Measurements from ENCODE around the gene CD226.
"Not testable (repeated sequence)": the region's sequence is repeated elsewhere in the genome, so short reads cannot be mapped to it uniquely, and the experiment has no call there.

Gene CD226

DNA sequence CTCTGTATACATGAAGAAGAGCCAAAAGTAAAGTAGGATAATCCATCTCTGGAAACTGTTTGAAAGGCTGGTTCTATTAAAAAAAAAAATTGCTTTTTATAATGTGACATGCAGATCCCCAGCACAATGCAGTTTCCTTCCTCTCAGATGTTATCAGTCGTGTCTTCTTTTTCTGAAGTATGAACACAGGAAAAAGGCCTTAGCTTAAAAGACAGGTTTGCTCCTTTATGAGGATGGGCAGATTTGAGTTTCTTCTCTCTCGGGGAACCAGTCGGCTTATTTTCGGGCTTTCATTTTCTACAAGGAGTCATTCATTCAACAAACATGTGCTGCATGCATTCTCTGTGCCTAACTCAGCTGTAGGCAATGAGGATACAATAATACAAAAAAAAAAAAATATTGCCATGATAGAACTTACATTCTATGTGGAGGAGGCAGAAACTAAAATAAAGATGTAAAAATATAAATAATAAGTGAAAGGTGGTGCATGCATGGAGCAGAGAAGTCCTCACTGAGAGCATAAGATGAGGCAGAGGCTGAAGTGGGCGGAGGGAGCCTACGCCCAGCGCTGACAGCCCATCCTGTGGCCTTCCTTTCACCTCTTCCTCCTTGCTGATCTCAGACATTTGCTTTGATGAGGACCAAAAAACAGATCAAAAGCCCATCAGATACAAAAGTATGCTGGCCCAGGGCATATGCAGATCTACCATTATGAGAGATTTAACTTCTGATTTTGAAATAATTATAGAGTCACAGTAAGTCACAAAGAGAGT, at the start of gene CD226:
CD226 (minus strand) TSS at position 513 of the 773 bp plus-strand sequence; CDS start at position 46, 467 bp downstream.
- CTCF ChIA-PET: interaction anchor here (1.1 to 1.9 kb wide), 2 partner anchors 9 to 11 kb away, joined by 3 to 4 read pairs; no protein-coding TSS in a partner anchor
- Mint-ChIP-seq H3K36me3 (peaks cover 53% of the 10 kb centered on the region), H3K9me3 (peaks cover 11% of the 10 kb centered on the region), H3K27ac (no peak within 1 kb of the TSS), H3K4me3 (no peak within 1 kb of the TSS), H3K4me1 (peaks cover 56% of the 10 kb centered on the region), H3K27me3 (no peaks in the 10 kb centered on the region)
- peak; percentile 62 for DNase-seq

DNA sequence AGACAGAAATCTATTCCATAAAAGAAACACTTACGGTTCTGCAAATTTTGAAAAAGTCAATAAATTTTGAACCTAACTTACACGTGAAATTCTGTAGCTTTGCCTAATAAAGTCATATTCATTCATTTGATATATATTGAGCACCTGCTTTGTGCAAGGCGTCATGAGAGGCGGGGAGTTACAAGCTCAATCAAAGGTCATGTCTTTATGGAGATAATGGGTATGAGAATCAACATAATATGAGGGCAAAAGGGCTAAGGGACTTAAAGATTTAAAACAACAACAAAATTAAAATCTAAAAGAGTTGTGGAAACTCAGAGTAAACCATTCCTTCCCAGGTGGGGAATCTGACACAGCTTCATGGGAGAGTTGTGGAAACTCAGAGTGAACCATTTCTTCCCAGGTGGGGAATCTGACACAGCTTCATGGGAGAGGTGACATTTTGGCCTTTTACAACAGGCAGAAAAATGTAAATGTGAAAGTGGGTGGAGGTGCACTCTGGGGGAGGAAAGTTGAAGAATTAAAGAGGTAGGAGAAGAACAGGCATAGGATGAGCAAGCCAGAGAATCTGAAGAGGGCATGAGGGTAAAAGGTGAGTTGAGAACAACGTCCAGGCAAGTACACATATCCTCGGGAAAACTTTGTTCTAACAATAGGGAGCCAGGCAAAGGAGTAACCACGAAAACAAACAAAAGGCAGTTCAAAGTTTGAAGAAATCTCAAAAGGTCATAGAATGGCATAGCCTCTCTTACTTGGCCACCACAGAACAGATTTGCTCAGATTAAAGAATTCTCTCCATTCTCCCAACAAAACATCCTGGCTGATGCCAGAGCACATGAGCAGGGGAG, 49.5 kb upstream of the CD226 start:
- no peak overlapping the region for H3K27ac Mint-ChIP-seq
- DNase-seq: no peak
- peaks cover 51% of the 10 kb centered on the region for H3K36me3 Mint-ChIP-seq
- no peak overlapping the region for H3K4me3 Mint-ChIP-seq
- no peaks in the 10 kb centered on the region for H3K27me3 Mint-ChIP-seq
- CTCF ChIA-PET: no interaction called here
- H3K4me1 Mint-ChIP-seq: peaks cover 7% of the 10 kb centered on the region
- peaks cover 1% of the 10 kb centered on the region for H3K9me3 Mint-ChIP-seq

GRCh38 chr18:69996417-69996816, 48.7 kb upstream of the CD226 start:
- peaks cover 7% of the 10 kb centered on the region for H3K4me1 Mint-ChIP-seq
- H3K27ac Mint-ChIP-seq: no peak overlapping the region
- peaks cover 46% of the 10 kb centered on the region for H3K36me3 Mint-ChIP-seq
- no peak for DNase-seq
- peaks cover 1% of the 10 kb centered on the region for H3K9me3 Mint-ChIP-seq
- no peak overlapping the region for H3K4me3 Mint-ChIP-seq
- CTCF ChIA-PET: no interaction called here
- H3K27me3 Mint-ChIP-seq: no peaks in the 10 kb centered on the region

DNA sequence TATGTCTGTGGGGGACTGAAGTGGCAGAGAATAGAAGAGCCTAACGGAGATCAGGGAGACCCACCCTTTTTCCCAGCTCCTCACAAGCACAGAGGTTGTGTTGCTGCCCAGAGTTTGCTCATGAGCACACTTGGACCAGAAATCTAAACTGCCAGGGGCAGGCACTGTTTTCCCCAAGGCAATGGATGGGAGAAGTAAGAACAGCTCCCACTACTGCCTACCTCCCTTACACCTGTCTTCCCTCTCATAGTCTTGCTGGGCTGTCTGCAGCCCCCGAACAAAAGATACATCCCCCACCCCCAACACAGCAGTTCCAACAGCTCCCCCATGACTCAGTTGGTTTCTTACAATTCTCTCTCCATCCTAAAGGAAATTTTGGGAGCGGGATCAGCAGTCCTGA, 48.1 kb upstream of the CD226 start:
- Mint-ChIP-seq H3K4me1 (peaks cover 3% of the 10 kb centered on the region), H3K9me3 (peaks cover 1% of the 10 kb centered on the region), H3K27me3 (no peaks in the 10 kb centered on the region), H3K27ac (no peak overlapping the region), H3K4me3 (no peak overlapping the region), H3K36me3 (peaks cover 43% of the 10 kb centered on the region)
- CTCF ChIA-PET: no interaction called here
- DNase-seq: no peak

- CTCF ChIA-PET: interaction anchor here (0.6 kb wide), 1 partner anchor 12 kb away, joined by 3 read pairs; no protein-coding TSS in a partner anchor
- Mint-ChIP-seq H3K4me3 (no peak overlapping the region), H3K27ac (no peak overlapping the region), H3K9me3 (peaks cover 11% of the 10 kb centered on the region), H3K27me3 (no peaks in the 10 kb centered on the region), H3K4me1 (peaks cover 3% of the 10 kb centered on the region), H3K36me3 (peaks cover 47% of the 10 kb centered on the region)
- DNase-seq: no peak
Measured at GRCh38 chr18:69992776-69993175, 45.1 kb upstream of the CD226 start.

GRCh38 chr18:69987870-69988269, 40.2 kb upstream of the CD226 start:
- Mint-ChIP-seq H3K27me3 (no peaks in the 10 kb centered on the region), H3K36me3 (peaks cover 36% of the 10 kb centered on the region), H3K4me3 (no peak overlapping the region), H3K4me1 (peaks cover under 1% of the 10 kb centered on the region), H3K9me3 (peaks cover 20% of the 10 kb centered on the region), H3K27ac (no peak overlapping the region)
- CTCF ChIA-PET: no interaction called here
- DNase-seq: no peak

DNA sequence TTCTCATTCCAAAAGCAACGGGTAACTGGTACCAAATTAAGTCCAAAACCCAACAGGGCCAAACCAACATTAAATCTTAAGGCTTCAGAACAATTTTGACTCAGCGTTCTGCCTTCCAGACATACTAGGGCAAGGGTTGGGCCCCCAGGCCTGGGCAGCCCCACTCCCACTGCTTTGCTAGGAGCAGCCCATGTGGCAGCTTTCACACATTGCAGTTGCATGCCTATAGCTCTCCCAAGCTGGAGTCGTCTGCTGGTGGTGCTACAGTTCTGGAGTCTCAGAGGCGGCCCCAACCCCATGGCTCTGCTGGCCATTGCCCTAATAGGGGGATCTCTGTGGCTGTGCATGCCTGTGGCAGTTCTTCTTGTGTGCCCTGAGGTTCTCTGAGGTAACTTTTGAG, 37.6 kb upstream of the CD226 start:
- H3K27me3 Mint-ChIP-seq: no peaks in the 10 kb centered on the region
- DNase-seq: no peak
- no peak overlapping the region for H3K27ac Mint-ChIP-seq
- H3K4me1 Mint-ChIP-seq: peaks cover 26% of the 10 kb centered on the region
- H3K9me3 Mint-ChIP-seq: peaks cover 20% of the 10 kb centered on the region
- CTCF ChIA-PET: interaction anchor here (0.6 kb wide), 1 partner anchor 321 kb away, joined by 3 read pairs; no protein-coding TSS in a partner anchor
- no peak overlapping the region for H3K4me3 Mint-ChIP-seq
- H3K36me3 Mint-ChIP-seq: peaks cover 35% of the 10 kb centered on the region

GRCh38 chr18:69982417-69982816, 34.7 kb upstream of the CD226 start:
- Mint-ChIP-seq H3K27ac (no peak overlapping the region), H3K4me3 (no peak overlapping the region), H3K9me3 (peaks cover 21% of the 10 kb centered on the region), H3K4me1 (peaks cover 46% of the 10 kb centered on the region), H3K36me3 (peaks cover 40% of the 10 kb centered on the region), H3K27me3 (no peaks in the 10 kb centered on the region)
- DNase-seq: no peak
- CTCF ChIA-PET: no interaction called here

DNA sequence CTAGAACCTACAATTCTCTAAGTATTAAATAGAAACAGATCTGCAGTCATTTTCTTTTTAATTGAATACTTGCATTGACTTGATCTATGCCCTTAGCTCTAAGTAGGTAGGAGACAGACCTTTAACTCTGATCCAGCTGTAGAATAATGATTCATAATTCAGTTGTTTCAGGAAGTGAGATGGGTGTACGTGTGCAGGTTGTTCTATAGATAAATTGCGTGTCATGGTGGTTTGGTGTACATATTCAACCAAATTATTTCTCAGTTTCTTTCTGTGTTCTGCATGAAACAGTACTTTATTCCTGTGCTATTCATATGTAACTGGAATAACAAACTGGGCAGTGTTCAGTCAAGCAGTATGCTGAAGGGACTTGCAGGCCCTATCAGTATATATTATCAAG, 34.3 kb upstream of the CD226 start:
- peaks cover 40% of the 10 kb centered on the region for H3K36me3 Mint-ChIP-seq

DNA sequence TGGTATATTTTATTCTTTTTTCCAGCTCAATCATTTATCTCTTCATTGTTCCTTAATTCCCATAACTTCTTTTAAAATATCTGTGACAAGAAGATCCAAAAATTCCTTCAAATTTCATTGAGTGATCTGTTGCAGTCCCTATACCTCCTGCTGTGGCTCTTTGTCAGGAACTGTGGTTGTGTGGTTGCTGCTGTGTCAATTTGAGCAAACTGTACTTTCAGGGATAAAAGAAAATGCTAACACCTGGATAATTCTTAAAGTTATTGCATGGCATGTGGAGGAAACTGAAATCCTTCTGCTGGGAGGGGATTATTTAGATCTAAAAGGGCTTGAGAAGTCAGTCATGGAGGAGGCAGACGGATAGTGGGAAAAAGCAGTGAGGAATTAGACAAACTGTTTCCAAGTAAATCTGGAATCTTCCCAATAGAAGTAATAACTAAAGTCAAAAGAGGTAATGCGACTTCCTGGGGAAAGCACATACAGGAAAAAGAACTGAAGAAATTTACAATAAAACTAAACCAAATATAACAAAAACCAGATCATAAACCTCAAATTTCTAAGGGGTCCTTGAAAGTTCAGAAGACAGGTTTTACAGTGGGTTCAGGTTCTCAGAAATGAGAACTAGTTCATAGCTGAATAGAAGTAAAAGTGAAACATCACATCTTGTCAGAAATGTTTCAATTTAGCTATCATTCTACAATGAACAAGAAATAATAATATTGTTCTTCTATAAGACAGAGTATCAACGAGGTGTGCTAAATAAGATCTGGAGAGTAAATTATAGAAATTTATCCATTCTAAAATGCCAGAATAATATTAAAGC, 33.5 kb upstream of the CD226 start:
- H3K27me3 Mint-ChIP-seq: no peaks in the 10 kb centered on the region
- H3K9me3 Mint-ChIP-seq: peaks cover 24% of the 10 kb centered on the region
- H3K4me1 Mint-ChIP-seq: peaks cover 46% of the 10 kb centered on the region
- peak overlapping the region; percentile 25 for H3K27ac Mint-ChIP-seq
- no peak overlapping the region for H3K4me3 Mint-ChIP-seq
- CTCF ChIA-PET: interaction anchor here (0.5 kb wide), 1 partner anchor 12 kb away, joined by 3 read pairs; no protein-coding TSS in a partner anchor
- H3K36me3 Mint-ChIP-seq: peaks cover 41% of the 10 kb centered on the region
- no peak for DNase-seq

More for the DNA sequence above, 34.3 kb upstream of the CD226 start:
- H3K27me3 Mint-ChIP-seq: no peaks in the 10 kb centered on the region
- peak overlapping the region; percentile 22 for H3K27ac Mint-ChIP-seq
- H3K4me1 Mint-ChIP-seq: peaks cover 46% of the 10 kb centered on the region
- no peak for DNase-seq
- no peak overlapping the region for H3K4me3 Mint-ChIP-seq
- CTCF ChIA-PET: no interaction called here
- peaks cover 22% of the 10 kb centered on the region for H3K9me3 Mint-ChIP-seq

GRCh38 chr18:69980509-69980908, 32.8 kb upstream of the CD226 start:
- DNase-seq: no peak
- CTCF ChIA-PET: interaction anchor here (0.5 kb wide), 1 partner anchor 13 kb away, joined by 3 read pairs; no protein-coding TSS in a partner anchor
- H3K9me3 Mint-ChIP-seq: peaks cover 31% of the 10 kb centered on the region
- peaks cover 42% of the 10 kb centered on the region for H3K36me3 Mint-ChIP-seq
- H3K4me1 Mint-ChIP-seq: peaks cover 46% of the 10 kb centered on the region
- H3K27ac Mint-ChIP-seq: no peak overlapping the region
- H3K27me3 Mint-ChIP-seq: no peaks in the 10 kb centered on the region
- no peak overlapping the region for H3K4me3 Mint-ChIP-seq

- Mint-ChIP-seq H3K4me3 (no peak overlapping the region), H3K27ac (no peak overlapping the region)
Measured at GRCh38 chr18:69978732-69979715, 31.4 kb upstream of the CD226 start.

GRCh38 chr18:69975294-69975693, 27.6 kb upstream of the CD226 start:
- H3K4me3 Mint-ChIP-seq, CTCF ChIA-PET, H3K27me3 Mint-ChIP-seq, DNase-seq, H3K27ac Mint-ChIP-seq: not testable (repeated sequence)
- Mint-ChIP-seq H3K36me3 (peaks cover 45% of the 10 kb centered on the region), H3K9me3 (peaks cover 52% of the 10 kb centered on the region), H3K4me1 (peaks cover 20% of the 10 kb centered on the region)

More at GRCh38 chr18:69978732-69979715, 31.4 kb upstream of the CD226 start:
- CTCF ChIA-PET: no interaction called here
- DNase-seq: no peak
- Mint-ChIP-seq H3K4me1 (peaks cover 46% of the 10 kb centered on the region), H3K9me3 (peaks cover 40% of the 10 kb centered on the region), H3K27me3 (no peaks in the 10 kb centered on the region), H3K36me3 (peaks cover 46% of the 10 kb centered on the region)

Data from activated naive CD4-positive, alpha-beta T cell treated with anti-CD3 and anti-CD28 coated beads, Interleukin-2, amount 10 ng/mL, durations not matched to agents 7 days and 5 days (primary cell).